ENCODE data around the gene NUDT1. TPM values are rescaled to one million over a fixed set of nuclear protein-coding genes. Genes with fewer than 3 reads are reported as not detected.

Gene NUDT1
- total and polyA plus RNA-seq, 2 experiments from 2014 or later, result 54.5 to 163 TPM

- Histone ChIP-seq H3K4me1 (ENCODE audit: insufficient read depth) (no peaks in the 10 kb centered on the region), H3K79me2 (replicated peaks; ENCODE audit: insufficient read depth) (peaks cover 20% of the 10 kb centered on the region), H3K36me3 (ENCODE audit: insufficient read depth) (peaks cover 26% of the 10 kb centered on the region), H3F3A (replicated peaks; ENCODE audit: low read depth) (no peaks in the 10 kb centered on the region), H3K4me2 (no peak overlapping the region), H3K27ac (ENCODE audit: low read depth) (no peak overlapping the region), H2AFZ (no peak overlapping the region), H3K4me3 (no peak overlapping the region), H3K9me2 (ENCODE audit: insufficient read depth) (no peaks in the 10 kb centered on the region), H4K20me1 (replicated peaks; ENCODE audit: insufficient read depth) (peaks cover 6% of the 10 kb centered on the region), H3K27me3 (ENCODE audit: insufficient read depth) (no peaks in the 10 kb centered on the region)
- TF ChIP-seq JUNB (IDR thresholded peaks at IDR 0.05; ENCODE audit: unreplicated experiment), result no peak
- TF ChIP-seq ZNF114 (CRISPR knock-in tag; IDR thresholded peaks at IDR 0.05), result no peak
- TF ChIP-seq ZNF462 (CRISPR knock-in tag; IDR thresholded peaks at IDR 0.05), result no peak
- TF ChIP-seq ZNF331 (CRISPR knock-in tag; IDR thresholded peaks at IDR 0.05; ENCODE audit: low read depth), result no peak
- no peak for TF ChIP-seq CREB1 (CRISPR knock-in tag; IDR thresholded peaks at IDR 0.05; ENCODE audit: low read depth)
- no peak for TF ChIP-seq REST (IDR thresholded peaks at IDR 0.05; ENCODE audit: unreplicated experiment)
- TF ChIP-seq STAT1 (IDR thresholded peaks at IDR 0.05; ENCODE audit: unreplicated experiment), result no peak
- TF ChIP-seq POLR2AphosphoS5 (IDR thresholded peaks at IDR 0.05; ENCODE audit: low read depth), result no peak
- TF ChIP-seq NANOG (IDR thresholded peaks at IDR 0.05; ENCODE audit: borderline replicate concordance), result no peak
- TF ChIP-seq EZH2 (IDR thresholded peaks at IDR 0.05; ENCODE audit: low read depth, unreplicated experiment), result no peak
- TF ChIP-seq ETS1 (IDR thresholded peaks at IDR 0.05), result no peak
- H3K27me3 Mint-ChIP-seq (ENCODE audit: insufficient read depth, low read depth, poor library complexity), result peaks cover 10% of the 10 kb centered on the region
- no peak overlapping the region for H3K4me3 Mint-ChIP-seq
- no peaks in the 10 kb centered on the region for H3K4me1 Mint-ChIP-seq
- no peaks in the 10 kb centered on the region for H3K9me3 Mint-ChIP-seq
- ATAC-seq (no peak), DNase-seq (ENCODE audit: low spot score) (no peak)
- no peak overlapping the region for H3K27ac Mint-ChIP-seq
- H3K36me3 Mint-ChIP-seq (ENCODE audit: low read depth), result peaks cover 79% of the 10 kb centered on the region
These were observed 24.8 kb upstream of the NUDT1 start for GRCh38 chr7:2217206-2217605.

Measured in GM23338 (cell line).